Measurements from ENCODE around the gene RBM10.

The RBM10 gene

DNA sequence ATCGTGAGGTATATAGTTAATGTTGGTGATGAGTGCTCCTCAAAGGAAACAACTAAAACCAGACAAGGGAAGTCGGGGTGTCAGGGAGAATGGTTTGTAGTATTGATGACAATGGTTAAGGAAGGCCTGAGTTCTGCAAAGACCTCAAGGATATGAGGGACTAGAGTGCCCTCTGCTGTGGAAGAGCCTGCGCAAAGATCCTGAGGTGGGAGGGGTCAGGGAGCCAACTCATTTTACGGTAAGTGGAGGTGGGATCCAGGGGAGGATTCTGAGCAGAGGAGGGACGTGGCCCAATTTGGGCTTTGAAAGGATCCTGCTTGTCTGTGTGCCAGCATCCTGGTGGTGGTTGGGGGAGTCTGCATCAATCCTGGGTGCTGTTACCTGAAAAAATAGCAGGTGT lies 59.9 kb downstream of the RBM10 start:
- Histone ChIP-seq H3K27ac (ENCODE audit: low read depth, low read length) (no peak overlapping the region), H2AK5ac (ENCODE audit: low read length) (no peak overlapping the region), H4K8ac (ENCODE audit: low read depth, low read length) (no peak overlapping the region), H3K4ac (ENCODE audit: low read depth, low read length) (no peak overlapping the region), H3K9ac (ENCODE audit: low read length) (no peak overlapping the region), H3K9me3 (ENCODE audit: insufficient read depth, low read depth, low read length) (no peaks in the 10 kb centered on the region), H2AFZ (ENCODE audit: insufficient read depth, low read length, poor library complexity) (no peak overlapping the region), H3K18ac (ENCODE audit: low read length) (no peak overlapping the region), H3K36me3 (ENCODE audit: control insufficient read depth in 1 of 2, insufficient read depth in 2 of 2, low read length in 2 of 2) (peaks cover 76 to 90% of the 10 kb centered on the region in 2 experiments), H3K4me2 (ENCODE audit: low read length) (no peak overlapping the region), H3K79me2 (ENCODE audit: control insufficient read depth, insufficient read depth, low read length, poor library complexity) (no peaks in the 10 kb centered on the region), H3K23ac (ENCODE audit: low read length) (no peak overlapping the region), H2BK120ac (ENCODE audit: insufficient read depth, low read length, poor library complexity) (no peak overlapping the region), H3K79me1 (ENCODE audit: low read length) (no peaks in the 10 kb centered on the region), H2BK5ac (ENCODE audit: low read depth, low read length, poor library complexity) (no peak overlapping the region), H4K91ac (ENCODE audit: low read depth, low read length) (no peak overlapping the region), H3K4me1 (ENCODE audit: control insufficient read depth in 1 of 2, insufficient read depth in 2 of 2, low read length in 2 of 2) (no peaks in the 10 kb centered on the region), H2BK12ac (ENCODE audit: low read length) (no peak overlapping the region), H3K4me3 (ENCODE audit: low read depth, low read length) (no peak overlapping the region), H3K14ac (ENCODE audit: low read length) (no peak overlapping the region), H3K27me3 (ENCODE audit: insufficient read depth, low read length) (no peaks in the 10 kb centered on the region), H4K12ac (ENCODE audit: low read depth, low read length) (no peak overlapping the region)
- no peak for DNase-seq
- WGBS (ENCODE audit: extremely low coverage, insufficient coverage, insufficient read length), result no CpG with 5 or more reads among the region's 5 CpGs

- Histone ChIP-seq H3K27ac (ENCODE audit: low read depth, low read length) (no peak overlapping the region), H3K4me2 (ENCODE audit: low read length) (no peak overlapping the region), H3K23ac (ENCODE audit: low read length) (no peak overlapping the region), H3K14ac (ENCODE audit: low read length) (no peak overlapping the region), H4K91ac (ENCODE audit: low read depth, low read length) (no peak overlapping the region), H3K4me1 (ENCODE audit: control insufficient read depth in 1 of 2, insufficient read depth in 2 of 2, low read length in 2 of 2) (no peaks in the 10 kb centered on the region), H2BK120ac (ENCODE audit: insufficient read depth, low read length, poor library complexity) (no peak overlapping the region), H3K4me3 (ENCODE audit: low read depth, low read length) (no peak overlapping the region), H3K79me1 (ENCODE audit: low read length) (no peaks in the 10 kb centered on the region), H3K9ac (ENCODE audit: low read length) (no peak overlapping the region), H3K9me3 (ENCODE audit: insufficient read depth, low read depth, low read length) (no peaks in the 10 kb centered on the region), H2AFZ (ENCODE audit: insufficient read depth, low read length, poor library complexity) (no peak overlapping the region), H2BK5ac (ENCODE audit: low read depth, low read length, poor library complexity) (no peak overlapping the region), H3K4ac (ENCODE audit: low read depth, low read length) (no peak overlapping the region), H4K12ac (ENCODE audit: low read depth, low read length) (no peak overlapping the region), H3K27me3 (ENCODE audit: insufficient read depth, low read length) (no peaks in the 10 kb centered on the region), H2AK5ac (ENCODE audit: low read length) (no peak overlapping the region), H4K8ac (ENCODE audit: low read depth, low read length) (no peak overlapping the region), H2BK12ac (ENCODE audit: low read length) (no peak overlapping the region), H3K36me3 (ENCODE audit: control insufficient read depth in 1 of 2, insufficient read depth in 2 of 2, low read length in 2 of 2) (peaks cover 73 to 90% of the 10 kb centered on the region in 2 experiments), H3K79me2 (ENCODE audit: control insufficient read depth, insufficient read depth, low read length, poor library complexity) (no peaks in the 10 kb centered on the region), H3K18ac (ENCODE audit: low read length) (no peak overlapping the region)
- no peak for DNase-seq
- no CpG with 5 or more reads among the region's 3 CpGs for WGBS (ENCODE audit: extremely low coverage, insufficient coverage, insufficient read length)
These were observed 61.3 kb downstream of the RBM10 start for GRCh38 chrX:47206316-47206715.

DNA sequence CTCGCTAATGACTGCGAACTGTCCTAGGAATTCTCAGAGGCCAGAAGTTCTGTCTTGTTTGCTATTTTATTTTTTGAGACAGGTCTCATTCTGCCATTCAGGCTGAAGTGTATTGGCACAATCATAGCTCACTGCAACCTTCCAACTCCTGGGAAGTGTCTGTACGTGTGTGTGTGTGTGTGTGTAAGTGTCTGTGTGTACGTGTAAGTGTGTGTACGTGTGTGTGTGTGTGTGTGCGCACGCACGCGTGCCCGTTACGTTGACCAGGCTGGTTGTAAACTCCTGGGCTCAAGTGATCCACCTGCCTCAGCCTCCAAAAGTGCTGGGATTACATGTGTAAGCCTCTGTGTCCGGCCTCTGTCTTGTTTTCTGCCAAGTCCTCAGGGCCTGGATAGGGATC lies 63.1 kb downstream of the RBM10 start:
- H4K12ac ChIP-seq (ENCODE audit: low read depth, low read length), result no peak overlapping the region
- H3K9ac ChIP-seq (ENCODE audit: low read length), result no peak overlapping the region
- no CpG with 5 or more reads among the region's 12 CpGs for WGBS (ENCODE audit: extremely low coverage, insufficient coverage, insufficient read length)
- H3K27me3 ChIP-seq (ENCODE audit: insufficient read depth, low read length), result no peaks in the 10 kb centered on the region
- no peak overlapping the region for H2BK120ac ChIP-seq (ENCODE audit: insufficient read depth, low read length, poor library complexity)
- H2BK5ac ChIP-seq (ENCODE audit: low read depth, low read length, poor library complexity), result no peak overlapping the region
- H3K4ac ChIP-seq (ENCODE audit: low read depth, low read length), result no peak overlapping the region
- H3K14ac ChIP-seq (ENCODE audit: low read length), result no peak overlapping the region
- DNase-seq, result no peak
- no peak overlapping the region for H2AFZ ChIP-seq (ENCODE audit: insufficient read depth, low read length, poor library complexity)
- H3K36me3 ChIP-seq (ENCODE audit: control insufficient read depth in 1 of 2, insufficient read depth in 2 of 2, low read length in 2 of 2), result peaks cover 64 to 89% of the 10 kb centered on the region in 2 experiments
- H3K18ac ChIP-seq (ENCODE audit: low read length), result no peak overlapping the region
- H3K79me1 ChIP-seq (ENCODE audit: low read length), result no peaks in the 10 kb centered on the region
- no peak overlapping the region for H3K23ac ChIP-seq (ENCODE audit: low read length)
- H3K79me2 ChIP-seq (ENCODE audit: control insufficient read depth, insufficient read depth, low read length, poor library complexity), result no peaks in the 10 kb centered on the region
- H3K4me3 ChIP-seq (ENCODE audit: low read depth, low read length), result no peak overlapping the region
- no peaks in the 10 kb centered on the region for H3K9me3 ChIP-seq (ENCODE audit: insufficient read depth, low read depth, low read length)
- no peak overlapping the region for H3K27ac ChIP-seq (ENCODE audit: low read depth, low read length)
- no peak overlapping the region for H2AK5ac ChIP-seq (ENCODE audit: low read length)
- no peak overlapping the region for H3K4me2 ChIP-seq (ENCODE audit: low read length)
- no peak overlapping the region for H4K91ac ChIP-seq (ENCODE audit: low read depth, low read length)
- H2BK12ac ChIP-seq (ENCODE audit: low read length), result no peak overlapping the region
- H3K4me1 ChIP-seq (ENCODE audit: control insufficient read depth in 1 of 2, insufficient read depth in 2 of 2, low read length in 2 of 2), result no peaks in the 10 kb centered on the region
- no peak overlapping the region for H4K8ac ChIP-seq (ENCODE audit: low read depth, low read length)

- Histone ChIP-seq H4K12ac (ENCODE audit: low read depth, low read length) (no peak overlapping the region), H2BK5ac (ENCODE audit: low read depth, low read length, poor library complexity) (no peak overlapping the region), H3K14ac (ENCODE audit: low read length) (no peak overlapping the region), H4K91ac (ENCODE audit: low read depth, low read length) (no peak overlapping the region), H3K4me2 (ENCODE audit: low read length) (no peak overlapping the region), H3K79me2 (ENCODE audit: control insufficient read depth, insufficient read depth, low read length, poor library complexity) (no peaks in the 10 kb centered on the region), H2AK5ac (ENCODE audit: low read length) (no peak overlapping the region), H3K79me1 (ENCODE audit: low read length) (no peaks in the 10 kb centered on the region), H3K27me3 (ENCODE audit: insufficient read depth, low read length) (no peaks in the 10 kb centered on the region), H3K23ac (ENCODE audit: low read length) (no peak overlapping the region), H3K36me3 (ENCODE audit: control insufficient read depth in 1 of 2, insufficient read depth in 2 of 2, low read length in 2 of 2) (peaks cover 60 to 87% of the 10 kb centered on the region in 2 experiments), H3K4me1 (ENCODE audit: control insufficient read depth in 1 of 2, insufficient read depth in 2 of 2, low read length in 2 of 2) (no peaks in the 10 kb centered on the region), H4K8ac (ENCODE audit: low read depth, low read length) (no peak overlapping the region), H3K27ac (ENCODE audit: low read depth, low read length) (no peak overlapping the region), H3K18ac (ENCODE audit: low read length) (no peak overlapping the region), H2AFZ (ENCODE audit: insufficient read depth, low read length, poor library complexity) (no peak overlapping the region), H2BK120ac (ENCODE audit: insufficient read depth, low read length, poor library complexity) (no peak overlapping the region), H2BK12ac (ENCODE audit: low read length) (no peak overlapping the region), H3K9ac (ENCODE audit: low read length) (no peak overlapping the region), H3K9me3 (ENCODE audit: insufficient read depth, low read depth, low read length) (no peaks in the 10 kb centered on the region), H3K4me3 (ENCODE audit: low read depth, low read length) (no peak overlapping the region), H3K4ac (ENCODE audit: low read depth, low read length) (no peak overlapping the region)
- no peak for DNase-seq
- WGBS (ENCODE audit: extremely low coverage, insufficient coverage, insufficient read length), result no CpG with 5 or more reads among the region's 16 CpGs
These were observed 64.7 kb downstream of the RBM10 start for GRCh38 chrX:47209508-47210238.
